T-cell (primary cell): ENCODE measurements around the gene HPCAL1. TPM values are rescaled to one million over a fixed set of nuclear protein-coding genes. Genes with fewer than 3 reads are reported as not detected.

Source experiments
- ATAC-seq, 4 experiments: fragments of 200-7000 bp in 3 of 4; fragments of 150-1000 bp in 1 of 4; cut with Tn5 transposase; replicated peaks in 1 of 4; 1 replicate in 3 of 4; 2 replicates in 1 of 4; pipeline ENCODE4 v1.10.0; 2021; ENCODE audit warnings: moderate library complexity in 3 of 4, mild to moderate bottlenecking in 2 of 4, moderate number of reproducible peaks in 1 of 4
- CTCF ChIA-PET, 2 donors: fragments of 300-600 bp; sonication (Branson Sonifier 250); formaldehyde crosslinking; loops; one replicate each; lab custom pipeline; 2022; ENCODE audit warnings: antibody characterized with exemption in 2 of 2; lab: Charles Lee
- POLR2A ChIA-PET, 2 donors: fragments of 300-600 bp; sonication (Branson Sonifier 250); formaldehyde crosslinking; loops; one replicate each; lab custom pipeline; 2022; ENCODE audit warnings: antibody characterized with exemption in 2 of 2; lab: Charles Lee
- DNase-seq, 35 experiments: peaks; one replicate each; pipeline versions ENCODE4 v3.0.0 to v3.0.0-alpha.2; 2013 to 2023
- H3K27ac ChIP-seq: one replicate; pipeline ENCODE4 v1.5.1; 2013; ENCODE audit warnings: low read length
- H3K27me3 ChIP-seq, 2 experiments: replicated peaks in 1 of 2; 1 replicate in 1 of 2; 2 replicates in 1 of 2; pipeline versions ENCODE4 v1.6.1 to v1.7.0; 2013; ENCODE audit warnings: low read length in 1 of 2, mixed read lengths in 1 of 2; ENCODE audit not compliant: control insufficient read depth in 2 of 2, insufficient read depth in 2 of 2; ENCODE audit errors: extremely low read depth in 1 of 2
- H3K36me3 ChIP-seq, 2 donors: 1 replicate in 1 of 2; 2 replicates in 1 of 2; pipeline versions ENCODE4 v1.6.1 to v1.7.0; 2013; ENCODE audit warnings: low read length in 1 of 2; ENCODE audit not compliant: control insufficient read depth in 2 of 2, insufficient read depth in 1 of 2; ENCODE audit errors: extremely low read depth in 1 of 2
- H3K4me1 ChIP-seq, 2 experiments: 1 replicate in 1 of 2; 2 replicates in 1 of 2; pipeline versions ENCODE4 v1.6.1 to v1.7.0; 2013; ENCODE audit warnings: low read length in 2 of 2, mixed read lengths in 1 of 2; ENCODE audit not compliant: insufficient read depth in 2 of 2, control insufficient read depth in 1 of 2; ENCODE audit errors: extremely low read depth in 1 of 2
- H3K4me3 ChIP-seq, 2 donors: 1 replicate in 1 of 2; 2 replicates in 1 of 2; pipeline versions ENCODE4 v1.5.1 to v1.7.0; 2013; ENCODE audit warnings: mild to moderate bottlenecking in 2 of 2, low read length in 1 of 2, moderate library complexity in 1 of 2; ENCODE audit not compliant: control insufficient read depth in 1 of 2; ENCODE audit errors: extremely low read depth in 1 of 2
- H3K9me3 ChIP-seq: 2 replicates; pipeline ENCODE4 v1.7.0; 2013
- H3K27ac Mint-ChIP-seq, 2 donors: one replicate each; pipeline ENCODE4 v1.8.0; 2020 to 2021; ENCODE audit warnings: mild to moderate bottlenecking in 2 of 2, mixed read lengths in 2 of 2
- H3K27me3 Mint-ChIP-seq, 2 donors: one replicate each; pipeline ENCODE4 v1.8.0; 2021 to 2022; ENCODE audit warnings: mixed read lengths in 2 of 2
- H3K36me3 Mint-ChIP-seq: one replicate; pipeline ENCODE4 v1.8.0; 2021; ENCODE audit warnings: mixed read lengths
- H3K4me1 Mint-ChIP-seq, 3 donors: one replicate each; pipeline ENCODE4 v1.8.0; 2020 to 2022; ENCODE audit warnings: mixed read lengths in 3 of 3, mild to moderate bottlenecking in 1 of 3
- H3K4me3 Mint-ChIP-seq, 3 donors: one replicate each; pipeline ENCODE4 v1.8.0; 2020 to 2022; ENCODE audit warnings: mild to moderate bottlenecking in 3 of 3, mixed read lengths in 3 of 3, moderate library complexity in 3 of 3
- H3K9me3 Mint-ChIP-seq, 3 donors: one replicate each; pipeline ENCODE4 v1.8.0; 2020 to 2022; ENCODE audit warnings: mixed read lengths in 3 of 3
- WGBS: methylation state at CpG from one replicate; pipeline ENCODE4 v1.1.5; 2013; ENCODE audit warnings: missing lambda C conversion rate; ENCODE audit not compliant: insufficient coverage; 5-methylcytosine and 5-hydroxymethylcytosine counted together
- total RNA-seq, 35 experiments: library from RNA in 6 of 35; stranded (reverse) in 6 of 35; fragments of 120-200 nt in 1 of 35; gene quantifications; one replicate each; pipeline versions ENCODE4 v1.2.1 to v1.2.4 and lab custom pipeline; 2013 to 2026

The HPCAL1 gene
- total RNA-seq, 5 donors from 2014 or later (not counting 1 experiment from before 2014, with no cell fraction given), result 39.5 to 87.3 (median 83.2) TPM

- peaks cover 0 to 5% of the 10 kb centered on the region in 2 experiments for H3K4me1 ChIP-seq
- H3K27me3 ChIP-seq, result peaks cover 0 to 5% of the 10 kb centered on the region in 2 experiments
- H3K9me3 ChIP-seq, result no peaks in the 10 kb centered on the region
- peak in 1 of 35 experiments; percentile 33 for DNase-seq
- Mint-ChIP-seq H3K27me3 (no peaks in the 10 kb centered on the region), H3K9me3 (no peaks in the 10 kb centered on the region), H3K36me3 (no peaks in the 10 kb centered on the region), H3K4me3 (no peak overlapping the region), H3K4me1 (peaks cover 4 to 10% (median 8%) of the 10 kb centered on the region in 3 donors), H3K27ac (no peak overlapping the region)
- H3K4me3 ChIP-seq, result no peak overlapping the region
- no peaks in the 10 kb centered on the region for H3K36me3 ChIP-seq
- ChIA-PET POLR2A (interaction anchor here in 1 of 2 donors (0.6 kb wide), 2 partner anchors 32 to 200 kb away, joined by 3 to 4 read pairs; no protein-coding TSS in a partner anchor), CTCF (interaction anchor here in 1 of 2 donors (0.6 kb wide), 1 partner anchor 56 kb away, joined by 3 read pairs; no protein-coding TSS in a partner anchor)
- 90% methylated on average over 4 of the region's 16 CpGs for whole genome bisulfite sequencing
- H3K27ac ChIP-seq, result no peak overlapping the region
- peak in 1 of 4 experiments; percentile 11 for ATAC-seq
These were observed 19.3 kb upstream of the HPCAL1 start for GRCh38 chr2:10283106-10284062.

- ChIA-PET CTCF (interaction anchor here in 1 of 2 donors (0.6 kb wide), 1 partner anchor 55 kb away, joined by 3 read pairs; no protein-coding TSS in a partner anchor), POLR2A (interaction anchor here in 1 of 2 donors (0.6 kb wide), 2 partner anchors 31 to 199 kb away, joined by 3 to 4 read pairs; no protein-coding TSS in a partner anchor)
- H3K27me3 ChIP-seq, result peaks cover 0 to 5% of the 10 kb centered on the region in 2 experiments
- no peak overlapping the region for H3K4me3 ChIP-seq
- H3K4me1 ChIP-seq, result no peaks in the 10 kb centered on the region
- peaks cover 0 to under 1% (median 0%) of the 10 kb centered on the region in 3 donors for H3K4me1 Mint-ChIP-seq
- H3K9me3 ChIP-seq, result no peaks in the 10 kb centered on the region
- H3K36me3 ChIP-seq, result no peaks in the 10 kb centered on the region
- DNase-seq (no peak), ATAC-seq (no peak)
- WGBS, result 97% methylated on average over 10 of the region's 16 CpGs
- no peak overlapping the region for H3K4me3 Mint-ChIP-seq
- no peak overlapping the region for H3K27ac Mint-ChIP-seq
- no peaks in the 10 kb centered on the region for H3K9me3 Mint-ChIP-seq
- H3K27ac ChIP-seq, result no peak overlapping the region
- H3K27me3 Mint-ChIP-seq, result no peaks in the 10 kb centered on the region
- H3K36me3 Mint-ChIP-seq, result no peaks in the 10 kb centered on the region
These were observed 18.4 kb upstream of the HPCAL1 start for GRCh38 chr2:10284108-10284870.

GRCh38 chr2:10285191-10285555 is 17.5 kb upstream of the HPCAL1 start:
- H3K27me3 Mint-ChIP-seq, result no peaks in the 10 kb centered on the region
- H3K4me1 ChIP-seq, result no peaks in the 10 kb centered on the region
- DNase-seq (no peak), ATAC-seq (no peak)
- no peaks in the 10 kb centered on the region for H3K4me1 Mint-ChIP-seq
- ChIA-PET POLR2A (no interaction called here), CTCF (no interaction called here)
- peaks cover 0 to 5% of the 10 kb centered on the region in 2 experiments for H3K27me3 ChIP-seq
- no peaks in the 10 kb centered on the region for H3K36me3 ChIP-seq
- no peak overlapping the region for H3K4me3 Mint-ChIP-seq
- 72% methylated on average over 4 of the region's 5 CpGs for WGBS
- no peak overlapping the region for H3K27ac ChIP-seq
- H3K4me3 ChIP-seq, result no peak overlapping the region
- H3K9me3 ChIP-seq, result no peaks in the 10 kb centered on the region
- H3K27ac Mint-ChIP-seq, result no peak overlapping the region
- H3K9me3 Mint-ChIP-seq, result no peaks in the 10 kb centered on the region
- H3K36me3 Mint-ChIP-seq, result no peaks in the 10 kb centered on the region

GRCh38 chr2:10285556-10286198 is 17.0 kb upstream of the HPCAL1 start:
- no peak overlapping the region for H3K4me3 Mint-ChIP-seq
- CTCF ChIA-PET, result no interaction called here
- POLR2A ChIA-PET, result no interaction called here
- H3K4me3 ChIP-seq, result no peak overlapping the region
- no peaks in the 10 kb centered on the region for H3K27me3 Mint-ChIP-seq
- no peak for ATAC-seq
- peaks cover 0 to 5% of the 10 kb centered on the region in 2 experiments for H3K27me3 ChIP-seq
- no peak overlapping the region for H3K27ac ChIP-seq
- no peaks in the 10 kb centered on the region for H3K9me3 ChIP-seq
- DNase-seq, result no peak
- no peaks in the 10 kb centered on the region for H3K4me1 ChIP-seq
- H3K27ac Mint-ChIP-seq, result no peak overlapping the region
- no peaks in the 10 kb centered on the region for H3K9me3 Mint-ChIP-seq
- H3K36me3 ChIP-seq, result no peaks in the 10 kb centered on the region
- WGBS, result 71% methylated on average over 8 of the region's 17 CpGs
- no peaks in the 10 kb centered on the region for H3K36me3 Mint-ChIP-seq
- H3K4me1 Mint-ChIP-seq, result no peaks in the 10 kb centered on the region

- ATAC-seq (no peak), DNase-seq (no peak)
- H3K4me1 ChIP-seq, result no peaks in the 10 kb centered on the region
- no peak overlapping the region for H3K27ac ChIP-seq
- ChIA-PET POLR2A (no interaction called here), CTCF (no interaction called here)
- H3K27ac Mint-ChIP-seq, result no peak overlapping the region
- no peaks in the 10 kb centered on the region for H3K9me3 Mint-ChIP-seq
- H3K36me3 ChIP-seq, result no peaks in the 10 kb centered on the region
- H3K36me3 Mint-ChIP-seq, result no peaks in the 10 kb centered on the region
- H3K4me1 Mint-ChIP-seq, result no peaks in the 10 kb centered on the region
- no peaks in the 10 kb centered on the region for H3K27me3 Mint-ChIP-seq
- 90% methylated on average over 20 of the region's 27 CpGs for WGBS
- no peak overlapping the region for H3K4me3 ChIP-seq
- H3K9me3 ChIP-seq, result no peaks in the 10 kb centered on the region
- H3K4me3 Mint-ChIP-seq, result no peak overlapping the region
- H3K27me3 ChIP-seq, result peaks cover 0 to 5% of the 10 kb centered on the region in 2 experiments
These were observed 16.3 kb upstream of the HPCAL1 start for GRCh38 chr2:10286216-10287037.
